Measurements from ENCODE around the gene TJP2.

- TF ChIP-seq ZNF274 (IDR thresholded peaks at IDR 0.05; ENCODE audit: low read depth, low read length) (no peak), YY1 (IDR thresholded peaks at IDR 0.05; ENCODE audit: insufficient read depth, insufficient read length) (no peak), SUZ12 (IDR thresholded peaks at IDR 0.05; ENCODE audit: extremely low read depth, insufficient read depth, insufficient read length) (no peak)
Observed at GRCh38 chr9:69264526-69264925, 90.4 kb downstream of the TJP2 start.

All from NT2/D1 (cell line).